GM23338 (cell line): ENCODE measurements around the gene GET3. TPM values are rescaled to one million over a fixed set of nuclear protein-coding genes. Genes with fewer than 3 reads are reported as not detected.

Experiments used
- ATAC-seq: fragments of 200-7000 bp; cut with Tn5 transposase; 3 replicates; pipeline ENCODE4 v1.9.1; 2020
- DNase-seq: peaks from one replicate; pipeline ENCODE4 v3.0.0-alpha.2; 2015; ENCODE audit warnings: low spot score
- H2AFZ ChIP-seq: fragments of 200-600 bp; sonication (generic); 2 replicates; pipeline ENCODE4 v1.8.0; 2016; ENCODE audit warnings: antibody characterized with exemption, mild to moderate bottlenecking, moderate library complexity
- H3F3A ChIP-seq: fragments of 200-600 bp; sonication (generic); replicated peaks from 2 replicates; pipeline ENCODE4 v1.8.0; 2017; ENCODE audit warnings: antibody characterized with exemption, mixed run types, low read depth
- H3K27ac ChIP-seq: fragments of 200-600 bp; sonication (generic); 2 replicates; pipeline ENCODE4 v1.6.1; 2016; ENCODE audit warnings: low read depth
- H3K27me3 ChIP-seq: fragments of 200-600 bp; sonication (generic); 2 replicates; pipeline ENCODE4 v1.8.0; 2016; ENCODE audit warnings: mild to moderate bottlenecking, mixed run types, moderate library complexity; ENCODE audit not compliant: insufficient read depth
- H3K36me3 ChIP-seq: fragments of 200-600 bp; sonication (generic); 2 replicates; pipeline ENCODE4 v1.8.0; 2016; ENCODE audit warnings: mild to moderate bottlenecking; ENCODE audit not compliant: insufficient read depth
- H3K4me1 ChIP-seq: fragments of 200-600 bp; sonication (generic); 2 replicates; pipeline ENCODE4 v1.8.0; 2016; ENCODE audit warnings: mild to moderate bottlenecking, moderate library complexity; ENCODE audit not compliant: insufficient read depth
- H3K4me2 ChIP-seq: fragments of 200-600 bp; sonication (generic); 2 replicates; pipeline ENCODE4 v1.7.1; 2017; ENCODE audit warnings: mixed run types
- H3K4me3 ChIP-seq: fragments of 200-600 bp; sonication (generic); 2 replicates; pipeline ENCODE4 v1.6.1; 2016; ENCODE audit warnings: mixed run types
- H3K79me2 ChIP-seq: fragments of 200-600 bp; sonication (generic); replicated peaks from 2 replicates; pipeline ENCODE4 v1.8.0; 2017; ENCODE audit warnings: mild to moderate bottlenecking; ENCODE audit not compliant: insufficient read depth
- H3K9me2 ChIP-seq: fragments of 200-600 bp; sonication (generic); 2 replicates; pipeline ENCODE4 v1.8.0; 2017; ENCODE audit not compliant: insufficient read depth
- H4K20me1 ChIP-seq: fragments of 200-600 bp; sonication (generic); replicated peaks from 2 replicates; pipeline ENCODE4 v1.8.0; 2017; ENCODE audit warnings: mild to moderate bottlenecking; ENCODE audit not compliant: insufficient read depth
- H3K27ac Mint-ChIP-seq: 2 replicates; pipeline ENCODE4 v1.8.0; 2020; ENCODE audit warnings: inconsistent platforms, mild to moderate bottlenecking, moderate library complexity, mixed read lengths
- H3K27me3 Mint-ChIP-seq: 3 replicates; pipeline ENCODE4 v1.8.0; 2022; ENCODE audit warnings: low read depth, mild to moderate bottlenecking, moderate library complexity, mixed read lengths, inconsistent platforms; ENCODE audit not compliant: insufficient read depth, poor library complexity
- H3K36me3 Mint-ChIP-seq: 3 replicates; pipeline ENCODE4 v1.8.0; 2021; ENCODE audit warnings: low read depth, mild to moderate bottlenecking, inconsistent platforms, moderate library complexity, mixed read lengths
- H3K4me1 Mint-ChIP-seq: 3 replicates; pipeline ENCODE4 v1.8.0; 2020; ENCODE audit warnings: mild to moderate bottlenecking, inconsistent platforms, mixed read lengths
- H3K4me3 Mint-ChIP-seq: 3 replicates; pipeline ENCODE4 v1.8.0; 2021; ENCODE audit warnings: moderate library complexity, mild to moderate bottlenecking, inconsistent platforms, mixed read lengths
- H3K9me3 Mint-ChIP-seq: 3 replicates; pipeline ENCODE4 v1.8.0; 2020; ENCODE audit warnings: moderate library complexity, mild to moderate bottlenecking, inconsistent platforms, mixed read lengths
- CTCF ChIP-seq, 2 experiments: fragments of 200-600 bp in 1 of 2; sonication (generic) in 1 of 2; conservative IDR thresholded peaks; 2 replicates each; pipeline versions ENCODE4 v1.5.1 to v1.6.1; 2016 to 2017; ENCODE audit warnings: antibody characterized with exemption in 2 of 2, low read depth in 2 of 2, mild to moderate bottlenecking in 2 of 2, moderate library complexity in 1 of 2
- ETS1 ChIP-seq: IDR thresholded peaks from 2 replicates; pipeline ENCODE4 v1.6.1; 2016; ENCODE audit warnings: antibody characterized with exemption
- NANOG ChIP-seq: IDR thresholded peaks from 2 replicates; pipeline ENCODE4 v1.6.1; 2016; ENCODE audit warnings: antibody characterized with exemption, borderline replicate concordance
- REST ChIP-seq: IDR thresholded peaks from one replicate; pipeline ENCODE4 v1.6.1; 2018; ENCODE audit warnings: antibody characterized with exemption; ENCODE audit not compliant: unreplicated experiment
- ZNF331 ChIP-seq: fragments of 250-450 bp; sonication (Bioruptor Pico); IDR thresholded peaks from 2 replicates; pipeline ENCODE4 v1.5.0; 2020; ENCODE audit warnings: low read depth, mild to moderate bottlenecking, moderate library complexity
- ZNF462 ChIP-seq: fragments of 250-450 bp; sonication (Bioruptor Pico); IDR thresholded peaks from 2 replicates; pipeline ENCODE4 v1.5.0; 2020; ENCODE audit warnings: mild to moderate bottlenecking, moderate library complexity
- polyA plus RNA-seq: library from polyadenylated mRNA; unstranded; fragments of >200 nt; fragmentation: Nextera tagmentation; extraction: Ambion mirVana; gene quantifications from 2 replicates; pipeline ENCODE4 v1.2.1, GENCODE V29; 2016
- total RNA-seq: library from RNA; depleted of rRNA; stranded (reverse); fragments of >200 nt; shearing (Covaris generic); gene quantifications from 2 replicates; pipeline ENCODE4 v1.2.3, GENCODE V29; 2014

The GET3 gene
- total and polyA plus RNA-seq, 2 experiments from 2014 or later = 90.4 to 109 TPM

GRCh38 chr19:12731337-12731736 lies 6.0 kb upstream of the GET3 start (continued):
- TF ChIP-seq ZNF462 (CRISPR knock-in tag) = no peak

GRCh38 chr19:12733369-12734214 lies 3.7 kb upstream of the GET3 start:
- DNase-seq (peak; percentile 54), ATAC-seq (no peak)
- Histone ChIP-seq H3K27ac (peak overlapping the region; percentile 67), H3F3A (peaks cover 30% of the 10 kb centered on the region), H3K4me2 (peak overlapping the region; percentile 96), H4K20me1 (peaks cover 32% of the 10 kb centered on the region), H3K36me3 (no peaks in the 10 kb centered on the region), H3K79me2 (peaks cover 47% of the 10 kb centered on the region), H3K27me3 (no peaks in the 10 kb centered on the region), H2AFZ (no peak overlapping the region), H3K9me2 (no peaks in the 10 kb centered on the region), H3K4me3 (peak overlapping the region; percentile 95), H3K4me1 (peaks cover 7% of the 10 kb centered on the region; the same call in 1 of the 2 replicates)
- Mint-ChIP-seq H3K4me1 (peaks cover 17% of the 10 kb centered on the region), H3K36me3 (peaks cover 33% of the 10 kb centered on the region), H3K27ac (peak overlapping the region; percentile 94), H3K27me3 (peaks cover 10% of the 10 kb centered on the region), H3K9me3 (no peaks in the 10 kb centered on the region; the same call in 2 of the 3 replicates), H3K4me3 (peak overlapping the region; percentile 97)
- TF ChIP-seq ETS1 = no peak
- no peak for TF ChIP-seq NANOG
- TF ChIP-seq CTCF (conservative IDR thresholded peaks at IDR 0.05; ENCODE audit: low read depth in 2 of 2) = peak; percentile 39 to 51; a peak in 2 of 4 replicates
- no peak for TF ChIP-seq REST
- no peak for TF ChIP-seq ZNF331 (CRISPR knock-in tag)
